Uterus (tissue), 2 donors: ENCODE results near the gene ENPEP.

Experiments used
- POLR2A ChIP-seq, 2 donors: fragments of 450-650 bp; IDR thresholded peaks; one replicate each; pipeline ENCODE4 v1.6.1; 2016; ENCODE audit warnings: antibody characterized with exemption in 2 of 2, mild to moderate bottlenecking in 1 of 2, moderate library complexity in 1 of 2
- TF ChIP-seq, protein P1 (sequence below), 4 experiments: fragments of 200-600 bp in 2 of 4; fragments of 450-650 bp in 2 of 4; sonication (generic) in 2 of 4; IDR thresholded peaks; one replicate each; pipeline ENCODE4 v1.5.1; 2016 to 2019; ENCODE audit warnings: antibody characterized with exemption in 4 of 4, mild to moderate bottlenecking in 2 of 4, moderate library complexity in 1 of 4

DNA sequence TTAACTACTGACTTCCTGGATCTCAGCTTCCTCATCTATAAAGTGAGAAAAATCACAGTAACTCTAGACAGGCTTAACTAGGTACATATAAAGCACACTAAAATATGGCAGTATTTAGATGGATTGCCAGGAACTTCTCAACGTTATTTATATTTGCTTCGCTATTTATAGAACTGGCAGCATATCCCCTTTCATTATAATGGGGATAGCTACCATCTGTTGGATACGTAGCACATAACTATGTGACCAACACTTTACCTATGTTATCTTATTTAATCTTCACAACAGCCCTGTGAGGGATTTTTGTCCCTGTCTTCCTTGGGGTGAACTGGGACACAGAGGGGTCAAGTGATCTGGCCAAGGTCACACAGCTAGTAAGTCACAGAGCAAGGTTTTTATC lies 64.6 kb downstream of the ENPEP start:
- no peak for TF ChIP-seq POLR2A (IDR thresholded peaks at IDR 0.05)
- TF ChIP-seq, protein P1, sequence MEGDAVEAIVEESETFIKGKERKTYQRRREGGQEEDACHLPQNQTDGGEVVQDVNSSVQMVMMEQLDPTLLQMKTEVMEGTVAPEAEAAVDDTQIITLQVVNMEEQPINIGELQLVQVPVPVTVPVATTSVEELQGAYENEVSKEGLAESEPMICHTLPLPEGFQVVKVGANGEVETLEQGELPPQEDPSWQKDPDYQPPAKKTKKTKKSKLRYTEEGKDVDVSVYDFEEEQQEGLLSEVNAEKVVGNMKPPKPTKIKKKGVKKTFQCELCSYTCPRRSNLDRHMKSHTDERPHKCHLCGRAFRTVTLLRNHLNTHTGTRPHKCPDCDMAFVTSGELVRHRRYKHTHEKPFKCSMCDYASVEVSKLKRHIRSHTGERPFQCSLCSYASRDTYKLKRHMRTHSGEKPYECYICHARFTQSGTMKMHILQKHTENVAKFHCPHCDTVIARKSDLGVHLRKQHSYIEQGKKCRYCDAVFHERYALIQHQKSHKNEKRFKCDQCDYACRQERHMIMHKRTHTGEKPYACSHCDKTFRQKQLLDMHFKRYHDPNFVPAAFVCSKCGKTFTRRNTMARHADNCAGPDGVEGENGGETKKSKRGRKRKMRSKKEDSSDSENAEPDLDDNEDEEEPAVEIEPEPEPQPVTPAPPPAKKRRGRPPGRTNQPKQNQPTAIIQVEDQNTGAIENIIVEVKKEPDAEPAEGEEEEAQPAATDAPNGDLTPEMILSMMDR (IDR thresholded peaks at IDR 0.05), result no peak
